Tibial nerve (tissue), 3 donors: ENCODE measurements around the gene PTPN5.

Experiments used
- POLR2A ChIP-seq, 2 donors: fragments of 450-650 bp; IDR thresholded peaks; one replicate each; pipeline ENCODE4 v1.6.1; 2017; ENCODE audit warnings: antibody characterized with exemption in 2 of 2, mild to moderate bottlenecking in 2 of 2, moderate library complexity in 2 of 2
- TF ChIP-seq, protein P1 (sequence below), 5 experiments: fragments of 200-600 bp in 3 of 5; fragments of 450-650 bp in 2 of 5; sonication (generic) in 3 of 5; IDR thresholded peaks; one replicate each; pipeline ENCODE4 v1.5.1; 2016 to 2019; ENCODE audit warnings: antibody characterized with exemption in 5 of 5, mild to moderate bottlenecking in 3 of 5, moderate library complexity in 2 of 5

DNA sequence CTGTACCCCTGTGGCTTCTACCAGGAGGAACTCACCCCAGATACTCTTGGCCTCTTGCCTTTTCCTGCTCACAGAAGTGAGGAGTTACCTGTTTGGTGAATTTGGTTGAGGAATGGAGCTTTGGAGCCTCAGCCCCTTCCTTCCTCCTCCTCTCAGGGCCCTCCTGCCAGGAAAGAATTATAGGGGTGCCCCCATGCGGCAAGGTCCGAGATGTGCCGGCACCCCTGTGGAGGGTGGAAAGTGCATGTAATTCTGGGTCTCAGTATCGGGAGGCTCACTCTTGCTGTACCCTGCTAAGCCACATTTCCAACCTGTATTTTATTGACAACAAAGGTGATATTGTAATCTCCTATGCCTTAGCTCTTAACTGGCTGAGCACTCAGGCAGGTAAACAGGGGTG is 51.9 kb downstream of the PTPN5 start:
- TF ChIP-seq, protein P1, sequence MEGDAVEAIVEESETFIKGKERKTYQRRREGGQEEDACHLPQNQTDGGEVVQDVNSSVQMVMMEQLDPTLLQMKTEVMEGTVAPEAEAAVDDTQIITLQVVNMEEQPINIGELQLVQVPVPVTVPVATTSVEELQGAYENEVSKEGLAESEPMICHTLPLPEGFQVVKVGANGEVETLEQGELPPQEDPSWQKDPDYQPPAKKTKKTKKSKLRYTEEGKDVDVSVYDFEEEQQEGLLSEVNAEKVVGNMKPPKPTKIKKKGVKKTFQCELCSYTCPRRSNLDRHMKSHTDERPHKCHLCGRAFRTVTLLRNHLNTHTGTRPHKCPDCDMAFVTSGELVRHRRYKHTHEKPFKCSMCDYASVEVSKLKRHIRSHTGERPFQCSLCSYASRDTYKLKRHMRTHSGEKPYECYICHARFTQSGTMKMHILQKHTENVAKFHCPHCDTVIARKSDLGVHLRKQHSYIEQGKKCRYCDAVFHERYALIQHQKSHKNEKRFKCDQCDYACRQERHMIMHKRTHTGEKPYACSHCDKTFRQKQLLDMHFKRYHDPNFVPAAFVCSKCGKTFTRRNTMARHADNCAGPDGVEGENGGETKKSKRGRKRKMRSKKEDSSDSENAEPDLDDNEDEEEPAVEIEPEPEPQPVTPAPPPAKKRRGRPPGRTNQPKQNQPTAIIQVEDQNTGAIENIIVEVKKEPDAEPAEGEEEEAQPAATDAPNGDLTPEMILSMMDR (IDR thresholded peaks at IDR 0.05) = no peak
- TF ChIP-seq POLR2A (IDR thresholded peaks at IDR 0.05) = no peak
